Right ventricle myocardium superior (tissue), 1 donor: ENCODE data around the gene IL24. TPM values are rescaled to one million over a fixed set of nuclear protein-coding genes. Genes with fewer than 3 reads are reported as not detected.
"Not testable (repeated sequence)": the region's sequence is repeated elsewhere in the genome, so short reads cannot be mapped to it uniquely, and the experiment has no call there.

ENCODE experiments used
- ATAC-seq: fragments of 200-7000 bp; cut with Tn5 transposase; one replicate; pipeline ENCODE4 v1.9.1; 2020; ENCODE audit warnings: mild to moderate bottlenecking; ENCODE audit not compliant: poor library complexity
- DNase-seq: peaks from one replicate; pipeline ENCODE4 v3.0.0-alpha.2; 2020
- intact Hi-C: fragments of 100-400 bp; cut with DNase I; formaldehyde crosslinking; loops from one replicate; pipeline ENCODE4 v1.11.2; 2022
- total RNA-seq: library from RNA; stranded (reverse); fragmentation: NEBNext Ultra II Directional; extraction: Animal tissue kit (Norgen Biotek cat#: 25700); gene quantifications from one replicate; pipeline ENCODE4 v1.2.1, GENCODE V29; 2021
- donor health status: DM: no; HTN: yes; CAD: no; lungs with severe emphysema.

Gene IL24
- total RNA-seq, 1 donor from 2014 or later: not detected

DNA sequence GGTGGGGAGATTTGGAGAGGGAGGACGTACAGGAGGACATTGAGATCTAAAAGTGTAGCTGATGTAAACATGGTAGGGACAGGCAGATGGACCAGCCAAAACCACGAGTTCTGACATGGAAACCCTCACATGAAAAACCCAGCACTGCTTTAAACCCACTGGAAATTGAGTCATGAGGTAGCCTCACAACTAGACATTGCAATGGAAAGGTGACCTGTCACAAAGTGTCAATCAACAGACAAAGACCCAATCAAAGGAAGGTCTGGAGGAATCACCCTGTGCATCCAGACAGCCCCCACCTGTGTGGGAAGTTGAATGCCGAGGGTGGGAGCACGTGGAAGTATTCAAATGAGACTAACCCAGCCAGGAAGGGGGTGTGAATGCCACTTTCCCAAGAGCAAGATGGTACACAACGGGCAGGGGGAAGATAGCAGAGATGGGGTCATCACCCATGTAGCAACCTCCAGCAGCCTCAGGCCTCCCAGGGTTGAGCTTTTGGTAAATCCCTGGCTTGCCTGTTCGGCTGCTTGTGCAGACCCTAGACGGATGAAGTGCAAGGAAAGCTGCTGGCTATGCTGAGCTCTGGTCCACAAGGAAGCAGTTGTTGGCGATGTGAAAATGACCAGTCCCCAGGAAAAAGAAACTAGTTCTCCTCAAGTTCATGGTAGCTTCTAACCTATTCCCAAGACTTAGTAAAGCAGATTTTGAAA is 18.9 kb downstream of the IL24 start:
- DNase-seq: no peak
- ATAC-seq: no peak
- intact Hi-C loops: no loop called here

DNA sequence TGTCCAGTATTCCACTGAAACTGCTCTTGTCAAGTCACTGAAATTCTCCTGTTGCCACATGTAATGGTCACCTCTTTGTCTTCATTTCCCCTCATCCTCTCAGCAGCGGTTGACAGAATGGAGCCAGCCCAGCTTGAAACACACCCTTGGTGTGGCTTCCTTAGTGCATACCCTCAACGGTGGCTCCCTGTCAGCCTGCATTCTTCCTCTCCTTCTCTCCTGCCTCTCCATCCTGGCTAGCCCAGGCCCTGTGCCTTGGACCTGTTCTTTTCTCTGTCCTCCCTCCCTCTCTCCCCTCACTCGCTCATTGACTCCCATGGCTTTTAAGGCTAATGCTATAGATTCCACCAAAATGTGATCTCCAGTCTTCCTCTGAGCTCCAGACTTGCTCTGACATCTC is 20.8 kb downstream of the IL24 start:
- ATAC-seq (no peak), DNase-seq (no peak)
- intact Hi-C loops: no loop called here

DNA sequence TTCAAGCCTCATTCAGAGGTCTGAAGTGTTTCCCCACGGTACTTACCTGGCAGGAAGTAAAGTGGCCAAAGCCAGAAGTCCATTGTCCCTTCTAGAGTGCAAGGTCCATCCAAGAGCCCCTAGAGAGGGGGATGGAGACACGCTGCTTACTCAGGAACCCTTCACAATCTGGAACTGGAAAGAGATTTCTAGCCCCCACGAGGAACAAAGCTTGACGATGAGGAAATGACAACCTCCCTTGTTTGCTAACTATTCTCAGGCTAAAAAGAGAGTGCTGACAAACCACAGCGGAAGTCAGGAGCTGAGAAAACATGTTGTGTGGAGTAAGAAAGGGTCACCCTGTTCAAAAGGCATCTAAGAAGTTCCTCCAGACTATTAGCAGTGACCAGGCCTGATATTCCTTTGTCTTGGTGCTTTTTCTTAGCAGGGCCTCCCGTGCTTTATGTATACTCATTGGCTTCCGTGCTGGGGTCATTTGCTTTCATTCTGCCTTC is 24.6 kb downstream of the IL24 start, which contains the start of gene FCMR:
Gene FCMR (minus strand): TSS at position 170 of the 494 bp plus-strand sequence. CDS start 87 bp downstream, at position 83.
- ATAC-seq (peak; percentile 34), DNase-seq (no peak)
- intact Hi-C loops: no loop called here

DNA sequence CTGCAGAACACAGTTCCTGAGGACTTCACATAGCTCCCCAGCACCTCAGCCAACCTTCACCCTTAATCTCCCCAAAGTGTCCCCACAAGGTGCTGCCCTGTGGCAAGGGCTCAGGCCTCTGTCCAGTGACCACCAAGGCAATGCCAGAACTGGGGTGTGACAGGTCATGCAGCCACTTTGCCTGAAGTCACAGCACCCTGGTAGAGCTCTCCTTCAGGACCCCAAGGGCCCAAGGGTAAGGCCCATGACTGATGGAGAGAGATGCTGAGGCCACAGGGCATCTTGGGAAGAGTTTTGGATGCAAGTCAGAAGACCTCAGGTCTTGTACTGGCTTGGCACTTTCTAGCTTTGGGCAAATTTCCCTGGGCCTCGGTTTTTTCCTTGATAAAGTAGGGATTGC is 25.3 kb downstream of the IL24 start:
- no peak for ATAC-seq
- intact Hi-C loops: no loop called here
- no peak for DNase-seq

DNA sequence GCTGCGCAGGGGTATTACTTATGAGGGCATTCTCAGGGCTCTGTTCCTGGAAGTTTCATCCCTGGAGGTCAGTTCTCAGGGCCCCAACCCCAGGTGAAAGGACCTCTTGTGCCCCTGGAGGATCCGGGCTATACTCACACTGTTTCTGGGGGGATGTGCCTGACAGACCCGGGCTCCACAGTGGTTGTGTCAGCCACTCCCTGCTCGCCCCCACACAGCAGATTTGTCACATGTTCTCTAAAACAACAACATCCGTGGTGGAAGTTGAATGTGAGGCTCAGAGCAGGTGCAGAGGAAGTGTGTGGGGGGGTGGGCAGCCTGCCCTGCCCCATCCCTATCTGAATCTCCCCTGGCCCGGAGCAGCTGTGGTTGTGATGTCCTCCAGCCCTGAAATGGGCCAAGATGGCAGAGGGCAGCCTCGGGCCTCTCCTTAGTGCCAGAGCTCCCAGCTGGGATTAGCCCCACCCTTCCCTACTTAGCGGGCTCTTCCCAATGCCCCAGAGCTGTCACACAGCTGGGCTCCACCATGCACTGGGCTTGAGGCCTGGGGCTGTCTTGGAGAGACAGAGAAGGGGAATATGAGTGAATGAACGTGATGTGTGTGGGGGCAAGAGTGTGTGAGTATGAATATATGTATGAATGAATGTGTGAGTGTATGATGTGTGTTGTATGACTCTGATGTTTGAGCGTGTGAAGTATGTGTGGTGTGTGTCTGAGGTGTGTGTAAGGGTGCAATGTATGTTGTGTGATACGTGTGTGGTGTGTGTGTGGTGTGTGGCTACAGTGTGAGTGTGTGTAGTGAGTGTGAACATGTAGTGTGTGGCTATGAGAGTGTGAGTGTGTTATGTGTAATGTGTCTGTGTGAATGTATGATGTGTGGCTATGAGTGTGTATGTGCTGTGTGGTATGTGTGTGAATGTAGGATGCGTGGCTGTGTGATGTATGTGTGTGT is 26.0 kb downstream of the IL24 start:
- ATAC-seq (no peak), DNase-seq (no peak)
- intact Hi-C loops: no loop called here

DNA sequence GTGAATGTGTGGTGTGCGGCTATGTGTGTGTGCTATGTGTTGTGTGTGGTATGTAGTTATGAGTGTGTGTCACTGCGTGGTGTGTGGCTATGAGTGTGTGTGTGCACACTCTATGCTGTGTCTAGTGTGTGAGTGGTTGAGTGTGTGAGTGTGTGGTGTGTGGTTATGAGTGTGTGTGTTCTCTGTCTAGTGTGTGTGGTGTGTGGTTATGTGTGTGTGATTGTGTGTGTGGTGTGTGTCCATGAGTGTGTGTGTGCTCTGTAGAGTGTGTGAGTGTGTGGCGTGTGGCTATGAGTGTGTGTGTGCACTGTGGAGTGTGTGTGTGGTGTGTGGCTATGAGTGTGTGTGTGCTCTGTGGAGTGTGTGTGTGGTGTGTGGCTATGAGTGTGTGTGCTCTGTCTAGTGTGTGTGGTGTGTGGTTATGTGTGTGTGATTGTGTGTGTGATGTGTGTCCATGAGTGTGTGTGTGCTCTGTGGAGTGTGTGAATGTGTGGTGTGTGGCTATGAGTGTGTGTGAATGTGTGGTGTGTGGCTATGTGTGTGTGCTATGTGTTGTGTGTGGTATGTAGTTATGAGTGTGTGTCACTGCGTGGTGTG is 26.8 kb downstream of the IL24 start:
- peak; percentile 14 for ATAC-seq
- intact Hi-C loops, DNase-seq: not testable (repeated sequence)

DNA sequence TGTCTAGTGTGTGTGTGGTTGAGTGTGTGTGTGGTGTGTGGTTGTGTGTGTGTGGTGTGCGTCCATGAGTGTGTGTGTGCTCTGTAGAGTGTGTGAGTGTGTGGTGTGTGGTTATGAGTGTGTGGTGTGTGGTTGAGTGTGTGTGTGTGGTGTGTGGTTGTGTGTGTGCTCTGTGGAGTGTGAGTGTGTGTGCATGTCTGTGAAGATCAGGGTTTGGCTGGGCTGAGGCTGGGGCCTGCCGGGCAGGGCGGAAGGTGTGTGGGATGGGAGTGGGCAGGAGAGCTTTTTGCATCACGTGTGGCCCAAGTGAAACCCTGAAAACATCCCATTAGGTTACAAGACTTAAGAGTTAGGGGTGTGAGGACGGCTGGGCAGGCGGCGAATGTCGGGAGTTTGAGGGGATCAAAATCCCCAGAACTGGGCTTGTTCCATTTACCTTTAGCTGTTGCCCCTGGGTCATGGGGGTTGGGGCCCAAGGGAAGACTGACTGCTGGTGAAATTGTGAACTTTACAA is 27.4 kb downstream of the IL24 start:
- ATAC-seq: no peak
- intact Hi-C loops: no loop called here

DNA sequence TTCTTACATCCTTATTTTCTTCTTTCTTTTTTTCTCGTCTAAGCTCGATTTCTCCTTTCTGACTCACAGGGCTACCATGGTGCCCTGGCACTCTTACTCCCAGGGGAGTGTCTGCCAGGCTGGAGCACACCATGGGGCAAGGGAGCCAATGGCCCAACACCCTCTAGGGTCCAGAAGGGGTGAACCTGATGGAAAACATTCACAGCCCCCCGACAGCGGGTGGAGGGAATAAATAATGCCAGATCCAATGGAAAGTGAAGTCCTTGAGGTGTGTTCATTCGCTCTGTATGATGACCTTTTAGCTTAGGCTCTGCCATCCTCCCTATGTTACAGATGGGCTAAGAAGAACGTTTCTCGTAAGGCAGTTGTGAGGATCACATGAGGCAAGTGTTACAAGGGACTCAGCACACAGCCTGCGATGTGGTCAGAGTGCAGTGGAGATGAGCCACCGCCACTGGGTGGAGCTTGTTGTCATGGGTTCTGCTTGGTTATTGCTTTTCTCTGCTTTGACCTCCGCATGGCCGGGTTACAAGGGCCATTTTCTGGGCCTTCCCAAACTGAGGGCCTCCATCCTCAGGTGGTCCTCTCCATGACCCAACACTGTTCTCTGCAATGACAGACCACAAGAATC is 28.0 kb downstream of the IL24 start:
- intact Hi-C loops: no loop called here
- peak; percentile 68 for DNase-seq
- peak; percentile 68 for ATAC-seq

More for the DNA sequence above, 27.4 kb downstream of the IL24 start:
- DNase-seq: no peak

DNA sequence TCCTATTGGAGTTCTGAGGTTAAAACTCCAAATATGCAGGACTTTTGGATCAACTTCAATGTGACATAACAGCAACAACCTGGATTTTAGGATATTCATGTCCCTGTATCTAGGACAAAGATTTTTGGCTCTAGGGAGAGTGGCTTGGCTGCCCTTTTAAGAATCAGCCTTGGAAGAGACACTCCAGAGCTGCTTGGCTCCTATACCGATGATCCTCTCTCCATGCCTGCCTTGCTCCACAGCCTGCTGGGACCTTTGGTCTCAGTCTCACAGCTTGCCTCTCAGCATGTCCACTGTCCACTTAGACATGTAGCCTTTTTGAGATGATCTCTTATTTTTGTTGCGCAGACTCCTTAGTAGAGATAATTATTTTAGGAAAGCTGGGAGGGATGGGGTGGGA is 29.0 kb downstream of the IL24 start:
- intact Hi-C loops: no loop called here
- DNase-seq: no peak
- peak; percentile 36 for ATAC-seq

DNA sequence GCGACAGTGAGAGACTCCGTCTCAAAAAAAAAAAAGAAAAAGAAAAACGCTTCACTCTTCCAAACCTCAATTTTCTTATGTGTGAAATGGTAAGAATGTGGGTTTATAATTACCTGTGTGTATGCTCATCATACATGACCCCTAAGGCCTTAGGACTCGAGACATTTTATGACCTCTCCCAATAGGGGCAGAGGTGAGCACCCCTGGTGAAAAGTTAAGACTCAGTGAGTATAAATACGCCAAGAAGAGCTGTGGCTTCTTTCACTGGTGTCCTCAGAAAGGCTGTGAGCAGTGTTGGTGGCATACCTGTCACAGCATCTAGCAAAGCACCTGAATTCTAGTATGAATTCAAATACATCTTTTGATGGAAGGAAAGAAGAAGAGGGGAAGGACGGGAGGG is 32.3 kb downstream of the IL24 start:
- DNase-seq: no peak
- intact Hi-C loops: no loop called here
- ATAC-seq: no peak

DNA sequence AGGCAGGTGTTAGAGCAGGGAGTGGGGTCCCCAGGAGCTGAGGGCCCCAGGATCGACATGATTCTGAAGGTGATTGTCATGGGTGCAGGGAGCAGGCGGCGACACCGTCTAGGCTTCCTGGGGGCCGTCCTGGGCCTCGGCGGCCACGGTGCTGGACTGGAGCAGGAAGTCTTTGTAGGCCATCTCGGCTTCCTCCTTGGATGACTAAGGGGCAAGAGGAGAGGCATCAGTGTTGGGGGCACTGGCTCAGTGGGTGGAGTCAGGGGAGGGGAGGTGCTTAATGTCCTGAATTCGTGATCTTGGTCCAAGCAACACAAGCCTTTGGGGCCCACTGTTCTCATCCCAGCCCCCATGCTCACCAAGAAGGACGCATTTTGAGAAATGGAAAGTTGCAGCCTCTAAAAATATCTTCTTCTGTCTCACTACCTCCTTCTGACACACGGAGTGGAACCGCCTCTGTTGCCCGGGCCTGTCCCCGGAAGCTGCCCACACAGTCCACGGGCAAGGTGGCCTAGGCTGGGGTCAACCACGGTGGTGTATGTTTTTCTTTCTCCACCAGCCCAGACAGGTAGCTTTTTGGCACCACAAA is 33.1 kb downstream of the IL24 start:
- ATAC-seq (no peak), DNase-seq (no peak)
- intact Hi-C loops: no loop called here

DNA sequence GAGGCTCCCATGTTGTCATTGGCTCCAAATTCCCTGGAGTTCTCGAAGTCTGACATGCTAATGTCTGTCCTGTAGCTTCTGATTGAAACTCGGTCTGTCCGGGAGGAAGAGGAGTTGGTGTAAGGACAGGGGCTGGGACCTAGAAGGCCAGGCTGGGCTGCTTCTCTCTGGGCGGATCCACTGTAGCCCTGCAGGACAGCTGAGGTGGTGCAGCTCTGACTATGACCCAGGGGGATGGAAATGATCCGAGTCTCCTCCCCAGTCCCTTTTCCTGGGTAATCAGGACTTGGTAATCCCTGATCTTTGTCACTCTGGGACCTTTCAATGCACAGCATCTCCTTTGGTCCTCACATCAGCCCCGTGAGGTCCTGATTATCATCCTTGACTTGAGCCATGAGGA is 34.5 kb downstream of the IL24 start:
- DNase-seq: no peak
- ATAC-seq: no peak
- intact Hi-C loops: no loop called here

DNA sequence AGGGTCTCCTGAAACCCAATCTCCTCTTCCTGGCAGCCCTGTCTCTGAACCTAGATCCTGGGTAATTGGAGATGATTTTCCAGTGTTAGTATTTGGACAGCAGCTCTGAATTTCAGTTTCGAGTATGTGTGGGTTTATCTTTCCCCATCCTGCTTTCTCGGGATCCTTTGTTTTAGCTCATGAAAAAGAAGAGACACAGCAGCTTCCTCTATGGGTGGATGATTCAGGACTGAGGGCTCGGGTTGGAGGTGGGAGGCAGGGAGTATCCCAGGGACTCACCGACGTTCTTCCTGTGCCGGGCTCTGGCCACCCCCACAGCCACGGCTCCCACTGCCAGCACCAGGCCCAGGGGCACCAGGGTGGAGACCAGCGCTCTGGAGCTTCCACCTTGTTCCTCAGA is 34.9 kb downstream of the IL24 start:
- DNase-seq: no peak
- intact Hi-C loops: no loop called here
- ATAC-seq: no peak

DNA sequence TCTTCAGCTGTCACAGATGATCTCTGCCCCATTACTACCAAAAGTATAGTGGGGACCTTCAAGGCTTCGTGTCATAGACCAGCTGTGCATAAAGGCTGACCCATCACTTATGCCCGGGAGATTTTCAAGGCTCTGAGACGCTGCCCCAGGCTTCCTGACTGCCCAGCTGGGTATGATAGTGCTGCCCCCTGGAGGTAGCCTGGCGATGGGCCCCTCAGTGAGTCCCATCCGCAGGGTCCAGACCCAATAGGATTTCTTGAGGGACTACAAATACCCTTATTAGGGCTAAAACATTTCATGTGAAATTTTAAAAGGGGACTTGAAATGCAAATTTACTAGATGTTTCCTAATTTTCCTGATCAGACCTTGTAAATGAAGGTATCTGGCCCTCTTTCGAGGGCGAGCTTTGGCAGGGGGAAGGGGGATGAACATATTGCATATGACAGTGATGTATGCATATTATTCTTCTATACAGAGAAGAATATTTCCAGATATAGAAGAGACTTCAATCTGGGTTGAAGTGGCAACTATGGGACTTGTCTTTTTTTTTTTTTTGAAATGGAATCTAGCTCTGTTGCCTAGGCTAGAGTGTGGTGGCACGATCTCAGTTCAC is 36.2 kb downstream of the IL24 start:
- ATAC-seq: peak; percentile 50
- peak; percentile 63 for DNase-seq
- intact Hi-C loops: no loop called here

DNA sequence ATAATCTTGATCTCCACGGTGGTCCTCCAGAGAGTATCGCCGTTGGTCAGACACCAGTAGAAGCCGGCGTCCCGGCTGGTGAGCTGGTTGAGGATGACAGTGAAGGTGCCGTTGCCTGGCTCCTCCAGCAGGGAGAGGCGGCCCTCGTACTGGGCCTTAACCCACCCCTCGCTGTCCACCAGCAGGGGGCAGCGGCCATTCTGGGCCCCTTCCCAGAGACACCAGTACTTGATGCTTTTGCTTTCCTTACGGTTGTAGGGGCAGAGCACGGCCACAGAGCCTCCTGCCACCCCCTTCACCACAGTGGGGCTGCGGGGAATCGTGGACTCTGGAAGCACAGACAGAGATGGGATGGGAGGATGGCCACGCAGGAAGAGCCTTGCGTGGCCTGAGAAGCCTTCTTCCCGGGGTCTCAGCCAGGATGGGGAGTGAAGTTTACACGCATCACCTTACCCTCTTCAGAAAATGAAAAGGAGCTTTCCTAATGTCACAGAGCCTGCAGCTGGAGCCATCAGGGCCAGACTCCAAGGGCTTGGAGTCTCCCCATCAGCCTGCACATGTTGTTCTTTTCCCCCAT is 38.3 kb downstream of the IL24 start:
- ATAC-seq (no peak), DNase-seq (no peak)
- intact Hi-C loops: no loop called here

DNA sequence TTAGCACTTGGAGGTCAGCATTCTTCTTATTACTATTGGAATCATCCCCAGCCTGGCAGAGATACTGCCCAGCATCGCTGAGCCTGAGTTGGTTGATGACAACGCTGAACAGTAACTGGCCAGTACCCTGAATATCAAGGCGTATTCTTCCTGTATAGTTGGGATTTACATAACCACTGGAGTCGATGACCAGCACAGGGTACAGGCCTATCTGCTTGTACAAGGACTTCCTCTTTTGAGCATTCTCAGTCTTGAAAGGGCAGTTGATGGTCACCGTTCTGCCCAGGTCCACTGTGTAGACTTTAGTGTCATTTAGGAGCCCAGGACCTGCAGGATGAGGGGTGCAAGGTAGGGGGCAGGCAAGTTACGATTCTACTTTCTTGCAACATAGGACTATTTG is 40.2 kb downstream of the IL24 start:
- DNase-seq: no peak
- peak; percentile 49 for ATAC-seq
- intact Hi-C loops: no loop called here

DNA sequence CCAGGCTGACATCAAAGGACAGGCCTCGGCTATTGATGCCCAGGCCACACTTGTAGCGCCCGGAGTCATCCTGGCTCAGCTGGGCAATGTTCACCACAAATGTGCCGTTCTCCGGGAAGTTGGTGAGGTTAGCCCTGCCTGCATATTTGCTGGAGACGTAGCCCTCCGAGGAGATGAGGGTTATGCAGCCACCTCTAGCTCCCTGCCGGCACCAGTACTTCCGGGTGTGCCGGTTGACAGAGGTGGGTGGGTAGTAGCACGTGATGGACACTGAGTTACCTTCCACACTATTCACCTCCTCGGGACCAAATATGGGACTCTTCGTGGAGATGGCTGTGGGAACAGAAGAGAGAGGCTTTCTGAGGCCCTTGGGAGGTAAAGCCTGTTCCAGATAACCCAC is 41.9 kb downstream of the IL24 start:
- intact Hi-C loops: no loop called here
- DNase-seq (no peak), ATAC-seq (no peak)
